Measurements from ENCODE around the gene CD96. TPM values are rescaled to one million over a fixed set of nuclear protein-coding genes. Genes with fewer than 3 reads are reported as not detected.
"Not testable (repeated sequence)": the region's sequence is repeated elsewhere in the genome, so short reads cannot be mapped to it uniquely, and the experiment has no call there.

CD96 gene
- total RNA-seq, 1 donor from 2014 or later: not detected

DNA sequence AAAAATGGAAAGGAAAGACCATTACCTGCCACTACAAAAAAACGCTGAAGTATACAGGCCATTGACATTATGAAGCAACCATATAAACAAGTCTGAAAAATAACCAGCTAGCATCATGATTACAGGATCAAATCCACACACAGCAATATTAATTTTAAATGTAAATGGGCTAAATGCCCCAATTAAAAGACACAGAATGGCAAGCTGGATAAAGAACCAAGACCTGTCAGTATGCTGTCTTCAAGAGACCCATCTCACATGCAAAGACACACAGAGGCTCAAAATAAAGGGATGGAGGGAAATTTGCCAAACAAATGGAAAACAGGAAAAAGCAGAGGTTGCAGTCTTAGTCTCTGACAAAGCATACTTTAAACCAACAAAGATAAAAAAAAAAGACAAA, 87.0 kb downstream of the CD96 start:
- not testable (repeated sequence) for DNase-seq

DNA sequence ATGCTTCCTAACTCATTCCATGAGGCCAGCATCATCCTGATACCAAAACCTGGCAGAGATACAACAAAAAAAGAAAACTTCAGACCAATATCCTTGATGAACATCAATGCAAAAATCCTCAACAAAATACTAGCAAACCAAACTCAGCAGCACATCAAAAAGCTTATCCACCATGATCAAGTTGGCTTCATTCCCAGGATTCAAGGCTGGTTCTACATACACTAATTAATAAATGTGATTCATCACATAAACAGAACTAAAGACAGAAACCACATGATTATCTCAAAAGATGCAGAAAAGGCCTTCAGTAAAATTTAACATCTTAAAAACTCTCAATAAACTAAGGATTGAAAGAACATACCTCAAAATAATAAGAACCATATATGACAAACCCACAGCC, 88.6 kb downstream of the CD96 start:
- not testable (repeated sequence) for DNase-seq

DNA sequence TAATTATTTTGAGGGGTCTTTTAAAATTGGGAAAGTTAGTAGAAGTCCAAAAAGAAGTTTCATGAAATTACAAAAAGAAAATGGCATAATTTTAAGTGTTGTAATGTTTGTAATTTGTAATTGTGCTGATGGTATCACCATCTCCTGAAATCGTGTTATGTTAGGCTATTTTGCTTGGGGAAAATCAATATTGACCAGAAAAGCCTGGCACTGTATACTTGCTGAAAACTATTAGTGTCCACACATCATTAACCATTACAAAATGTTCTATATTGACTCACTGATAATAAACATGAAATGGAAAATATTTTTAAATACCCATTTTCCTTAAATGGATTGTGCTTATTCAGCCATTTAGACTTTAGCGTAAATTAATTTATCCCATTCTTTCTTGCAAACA, 93.4 kb downstream of the CD96 start:
- no peak for DNase-seq

DNA sequence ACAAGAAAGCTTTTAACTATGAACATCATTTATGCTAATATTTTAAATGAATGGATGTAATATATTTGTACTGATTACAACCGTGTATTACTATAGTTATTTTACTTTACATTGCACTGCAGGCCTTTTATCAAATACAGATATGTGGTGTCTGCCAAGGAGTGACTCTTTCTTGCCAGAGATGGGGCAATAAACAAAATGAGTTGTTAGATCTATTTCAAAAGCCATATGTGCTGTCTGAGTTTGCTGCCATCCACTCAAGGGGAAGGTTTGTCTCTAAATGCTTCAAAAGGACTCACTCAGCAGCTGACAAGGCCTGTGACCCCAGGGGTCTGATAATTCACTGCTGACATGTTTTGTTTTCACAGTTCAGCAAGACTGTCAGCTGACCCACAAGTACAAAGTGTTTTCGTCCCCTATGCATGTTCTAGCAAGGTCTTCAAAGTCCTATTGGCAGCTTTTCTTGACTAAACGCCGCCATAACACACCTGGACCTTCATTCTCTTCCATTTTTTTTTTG, 94.4 kb downstream of the CD96 start:
- DNase-seq: no peak

DNA sequence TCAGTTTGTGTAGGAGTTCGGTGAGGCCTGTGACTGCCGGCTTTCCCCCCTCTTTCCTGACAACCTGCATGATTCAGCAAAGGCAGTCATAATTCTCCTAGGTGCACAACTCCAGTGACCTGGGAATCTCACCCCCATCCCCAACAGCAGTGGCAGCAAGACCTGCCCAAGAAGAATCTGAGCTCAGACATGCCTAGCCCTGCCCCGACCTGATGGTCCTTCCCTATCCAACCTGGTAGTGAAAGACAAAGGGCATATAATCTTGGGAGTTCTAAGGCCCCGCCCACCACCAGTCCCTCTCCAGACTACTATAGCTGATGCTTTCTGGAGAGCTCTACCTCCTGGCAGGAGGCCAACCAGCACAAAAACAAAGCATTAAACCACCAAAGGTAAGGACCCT, 97.3 kb downstream of the CD96 start:
- DNase-seq: no peak

DNA sequence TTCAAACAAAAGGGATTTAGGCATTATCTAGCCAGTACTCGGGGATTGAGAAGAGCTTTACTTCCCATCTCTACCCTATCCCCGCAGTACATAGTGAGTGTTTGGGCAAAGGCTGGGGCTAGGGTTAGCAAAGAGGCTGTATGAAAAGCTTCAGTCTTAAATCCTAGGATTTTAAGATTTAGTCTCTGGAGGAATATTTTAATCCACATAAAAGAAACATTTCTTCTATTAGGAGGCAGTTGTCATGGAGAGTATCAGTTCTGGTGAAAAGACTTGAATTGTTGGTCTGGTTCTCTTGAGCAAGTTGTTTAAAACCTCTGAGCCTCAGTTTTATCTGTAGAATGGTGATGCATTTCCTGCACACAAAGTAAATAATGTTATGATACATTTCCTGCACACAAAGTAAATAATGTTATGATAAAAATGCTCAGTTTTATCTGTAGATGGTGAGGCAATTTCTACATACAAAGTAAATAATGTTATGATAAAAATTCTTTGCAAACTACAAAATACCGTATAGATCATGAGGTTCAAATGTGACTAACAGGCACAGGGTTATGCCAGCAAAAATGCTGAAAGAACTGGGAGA, 107.1 kb downstream of the CD96 start:
- DNase-seq: no peak

DNA sequence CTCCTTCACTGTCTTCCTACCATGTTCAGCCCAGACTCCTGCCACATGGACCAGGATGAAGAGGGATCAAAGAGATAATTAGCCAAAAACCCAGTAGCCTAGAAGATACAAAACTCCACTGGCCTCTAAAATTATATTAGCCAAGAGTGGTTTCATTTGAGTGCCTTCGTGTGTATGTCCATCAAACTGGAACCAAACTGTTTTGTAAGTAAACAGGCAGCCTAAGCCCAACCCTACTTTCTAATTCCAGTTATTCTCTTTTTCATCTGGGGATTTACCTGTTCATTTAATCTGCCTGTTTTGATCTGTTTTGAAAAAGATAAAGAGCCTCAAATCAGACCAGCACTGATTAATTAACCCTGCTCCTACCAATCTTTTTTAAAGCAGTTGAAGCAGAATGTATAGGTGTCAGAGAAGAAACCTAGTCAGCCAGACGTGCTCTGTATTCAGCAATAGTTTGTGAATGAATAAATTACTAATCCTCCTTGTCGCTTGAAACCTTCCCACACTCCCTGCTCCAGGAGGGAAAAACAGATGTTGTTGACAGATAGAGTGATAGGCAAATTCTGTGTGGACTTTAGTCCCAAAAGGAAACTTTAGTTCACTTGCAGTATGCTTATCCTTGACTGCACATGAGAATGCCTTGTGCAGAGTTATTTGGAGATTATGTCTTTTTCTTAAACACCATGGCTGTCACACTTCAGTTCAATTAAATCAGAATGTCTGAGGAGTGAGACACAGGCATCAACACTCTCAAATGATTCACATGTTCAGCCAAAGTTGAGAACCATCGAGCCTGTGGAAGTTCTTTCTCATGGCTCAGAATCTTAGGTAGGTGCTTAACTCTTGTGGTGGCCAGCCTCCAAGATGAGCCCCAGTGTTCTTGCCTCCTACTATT, 108.6 kb downstream of the CD96 start:
- DNase-seq: no peak

DNA sequence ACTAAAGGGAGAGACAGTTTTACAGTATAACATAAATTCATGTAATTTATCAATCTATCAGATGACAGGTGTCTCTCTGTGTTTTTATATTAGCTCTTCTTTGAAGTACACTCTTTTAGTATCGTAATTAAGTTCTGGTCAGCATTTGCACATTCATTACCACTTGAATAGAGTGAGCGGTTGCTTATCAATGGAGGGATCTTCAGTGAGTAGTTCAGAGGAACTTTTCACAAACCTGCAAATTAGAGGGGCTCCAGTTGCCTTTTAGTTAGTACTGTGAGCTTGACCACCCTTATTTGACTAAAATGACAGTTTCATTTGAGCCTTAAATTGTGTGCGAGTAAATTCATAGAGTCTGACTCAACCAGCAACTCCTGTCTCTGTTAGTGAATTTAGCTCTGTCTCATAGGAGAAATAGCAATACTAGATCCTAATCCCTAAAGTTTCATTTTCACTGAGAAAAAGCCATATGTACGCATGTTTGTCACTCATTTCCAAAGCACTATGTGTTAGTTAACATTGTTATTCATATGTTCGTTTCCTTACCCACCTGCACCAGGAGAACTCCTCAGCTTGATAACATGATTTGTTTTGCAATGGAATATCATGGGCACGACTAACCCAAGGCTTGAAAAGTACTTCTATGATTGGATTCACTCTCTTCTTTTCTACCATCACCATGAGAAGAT, 110.6 kb downstream of the CD96 start:
- DNase-seq: no peak

DNA sequence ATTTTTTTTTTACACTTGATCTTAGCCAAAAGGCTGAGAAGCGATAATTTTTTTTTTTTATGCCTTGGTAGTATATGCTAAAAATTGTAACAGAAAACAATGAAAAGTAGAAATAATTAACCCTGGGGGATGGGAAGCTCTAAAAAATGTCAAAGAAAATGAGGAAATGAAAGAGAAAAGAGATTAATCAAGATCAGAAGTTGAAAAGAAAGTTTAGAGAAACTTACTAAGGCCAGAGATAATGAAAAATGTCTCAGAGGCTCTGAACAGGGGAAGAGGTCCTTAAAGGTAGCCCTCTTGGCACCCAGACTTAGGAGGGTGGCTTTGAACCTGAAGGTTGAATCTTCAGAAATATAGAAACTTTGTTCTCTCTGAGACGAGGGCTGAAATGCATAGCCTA, 111.8 kb downstream of the CD96 start:
- no peak for DNase-seq

DNA sequence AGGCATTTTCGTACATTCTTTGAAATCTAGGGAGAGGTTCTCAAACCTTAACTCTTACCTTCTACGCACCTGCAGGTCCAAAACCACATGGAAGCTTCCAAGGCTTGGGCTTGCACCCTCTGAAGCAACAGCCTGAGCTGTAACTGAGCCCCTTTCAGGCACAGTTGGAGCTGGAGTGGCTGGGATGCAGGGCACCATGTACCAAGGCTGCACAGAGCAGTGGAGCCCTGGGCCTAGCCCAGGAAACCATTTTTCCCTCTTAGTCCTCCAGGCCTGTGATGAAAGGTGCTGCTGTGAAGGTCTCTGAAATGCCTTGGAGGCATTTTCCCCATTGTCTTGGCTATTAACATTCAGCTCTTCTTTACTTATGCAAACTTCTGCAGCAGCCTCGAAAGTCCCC, 120.0 kb downstream of the CD96 start:
- DNase-seq: no peak

DNA sequence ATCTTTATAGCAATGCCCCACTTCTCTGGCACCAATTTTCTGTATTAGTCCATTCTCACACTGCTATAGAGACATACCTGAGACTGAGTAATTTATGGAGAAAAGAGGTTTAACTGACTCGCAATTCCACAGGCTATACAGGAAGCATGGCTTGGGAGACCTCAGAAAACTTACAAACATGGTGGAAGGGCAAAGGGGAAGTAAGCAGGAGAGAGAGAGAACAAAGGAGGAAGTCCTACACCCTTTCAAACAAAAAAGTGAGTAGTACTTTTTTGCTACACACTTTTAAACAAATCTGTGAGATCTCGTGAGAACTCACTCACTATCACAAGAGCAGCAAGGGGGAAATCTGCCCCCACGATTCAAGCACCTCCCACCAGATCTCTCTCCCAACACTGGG, 120.9 kb downstream of the CD96 start:
- no peak for DNase-seq

DNA sequence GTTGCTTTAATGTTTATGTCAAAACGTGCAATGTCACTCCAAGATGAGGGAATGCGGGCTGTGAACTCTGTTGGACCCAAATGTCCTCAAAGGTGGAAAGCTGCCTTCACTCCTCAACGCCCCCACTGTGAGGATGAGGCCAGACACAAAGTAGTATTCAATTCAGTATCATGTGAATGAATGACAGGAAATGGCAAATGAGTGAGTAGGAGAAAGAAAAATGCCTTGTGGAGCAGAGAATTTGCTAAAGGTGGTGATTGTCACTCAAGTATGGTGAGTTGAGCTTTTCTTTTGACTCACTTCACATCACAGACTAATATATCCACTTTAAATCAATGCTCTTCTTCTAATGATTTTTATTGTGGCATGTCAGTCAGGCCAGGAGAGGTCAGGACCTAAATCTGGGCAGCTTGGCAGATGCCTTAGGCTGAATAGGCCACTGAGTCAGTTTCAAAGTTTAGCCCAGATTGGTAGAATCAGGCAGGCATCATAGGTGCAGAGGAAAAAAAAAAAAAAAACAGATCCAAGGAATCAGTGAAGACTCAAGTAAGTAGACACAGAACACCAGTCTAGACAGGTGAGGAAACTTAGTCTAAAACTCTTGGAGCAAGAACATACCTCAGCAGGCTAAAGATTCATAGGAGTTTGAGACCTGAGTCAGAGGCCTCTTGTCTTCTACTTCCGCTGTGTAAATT, 124.2 kb downstream of the CD96 start:
- DNase-seq: no peak

DNA sequence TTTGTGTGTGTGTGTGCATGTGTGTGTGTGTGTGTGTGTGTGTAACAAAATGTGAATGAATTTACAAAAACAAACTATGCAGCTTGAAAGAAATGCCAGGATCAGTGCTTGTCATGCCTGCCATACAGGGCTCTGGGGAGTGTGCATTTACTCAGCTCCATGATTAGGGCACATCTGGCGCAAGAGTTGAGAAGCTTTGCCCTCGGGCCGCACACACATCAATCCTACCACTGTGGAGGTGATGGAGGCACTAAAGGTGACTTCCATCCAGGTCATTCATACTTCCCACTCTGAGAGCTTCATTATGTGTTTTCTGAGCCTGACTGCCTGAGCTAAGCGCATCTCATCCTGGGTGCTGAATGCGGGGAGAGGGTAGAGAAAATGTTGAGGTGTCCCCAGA, 125.2 kb downstream of the CD96 start:
- no peak for DNase-seq

DNA sequence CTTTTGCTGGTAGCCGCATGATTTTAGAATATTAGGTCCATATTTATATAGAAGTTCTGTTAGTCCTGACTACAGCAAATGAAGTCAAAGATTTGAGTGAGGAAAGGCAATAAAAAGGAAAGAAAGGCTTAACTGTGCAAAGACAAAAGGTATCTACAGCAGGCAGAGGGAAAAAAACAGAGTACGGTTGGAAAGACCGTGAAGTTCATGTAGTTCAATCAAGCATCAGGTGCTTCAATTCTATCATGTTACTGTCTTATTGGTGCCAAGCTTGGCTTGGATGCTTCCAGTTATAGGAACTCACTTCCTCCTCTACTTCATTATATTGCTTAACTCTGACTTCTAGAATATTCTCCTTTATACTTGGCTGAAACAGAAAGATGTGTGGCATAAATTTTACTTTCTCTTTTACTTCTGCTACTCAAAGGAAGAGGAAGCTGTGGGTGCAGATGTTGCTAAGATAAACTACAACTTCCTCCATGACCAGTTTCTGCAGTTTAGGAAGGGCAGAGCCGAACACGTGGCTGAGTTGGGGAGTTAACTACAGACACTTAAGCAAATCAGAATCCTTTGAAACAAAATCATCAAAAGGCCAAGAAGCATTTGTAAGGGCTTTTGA, 125.7 kb downstream of the CD96 start:
- DNase-seq: no peak

DNA sequence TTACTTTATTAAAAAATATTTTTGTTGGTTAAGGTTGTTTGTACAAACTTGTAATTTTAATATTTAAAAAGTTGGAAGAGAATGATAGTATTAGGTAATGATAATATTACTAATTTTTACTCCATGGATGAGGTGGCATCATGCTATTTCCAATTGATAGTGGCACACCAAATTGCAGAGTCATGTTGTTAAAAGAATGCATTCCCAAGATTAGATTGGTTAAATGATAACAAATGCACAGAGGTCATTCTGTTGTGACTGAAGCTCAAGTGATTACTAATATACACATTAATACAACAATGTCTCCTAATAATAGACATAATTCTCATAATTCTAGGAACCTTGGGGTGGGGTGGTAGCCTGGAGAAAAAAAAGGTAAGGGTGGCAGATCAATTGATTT, 126.3 kb downstream of the CD96 start:
- DNase-seq: no peak

DNA sequence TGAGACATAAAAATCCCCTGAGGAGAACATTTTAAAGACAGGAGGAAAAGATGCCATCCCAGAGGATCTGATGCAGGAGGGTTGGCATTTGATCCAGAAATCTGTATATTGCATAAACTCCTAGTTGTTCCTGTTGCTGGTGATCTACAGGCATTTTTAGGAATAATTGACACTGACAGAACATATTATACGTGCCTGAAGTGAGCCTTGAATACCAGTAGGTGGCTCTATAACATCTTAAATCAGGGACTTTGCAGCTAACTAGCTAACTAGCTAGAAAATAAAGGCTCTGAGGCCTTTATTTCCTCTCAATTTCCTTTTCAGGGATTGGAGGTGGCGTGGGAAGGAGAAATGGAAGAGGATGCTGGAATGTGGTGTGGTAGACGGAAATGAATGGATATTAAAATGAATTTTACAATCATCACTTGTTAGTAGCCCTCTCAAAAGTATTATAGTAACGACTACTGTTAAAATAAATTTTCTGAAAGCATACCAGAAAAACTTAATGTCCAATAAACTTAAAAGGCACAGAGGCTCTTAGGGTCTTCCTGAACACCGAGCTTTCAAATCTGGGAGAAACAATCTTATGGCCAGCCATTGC, 127.0 kb downstream of the CD96 start:
- DNase-seq: no peak

DNA sequence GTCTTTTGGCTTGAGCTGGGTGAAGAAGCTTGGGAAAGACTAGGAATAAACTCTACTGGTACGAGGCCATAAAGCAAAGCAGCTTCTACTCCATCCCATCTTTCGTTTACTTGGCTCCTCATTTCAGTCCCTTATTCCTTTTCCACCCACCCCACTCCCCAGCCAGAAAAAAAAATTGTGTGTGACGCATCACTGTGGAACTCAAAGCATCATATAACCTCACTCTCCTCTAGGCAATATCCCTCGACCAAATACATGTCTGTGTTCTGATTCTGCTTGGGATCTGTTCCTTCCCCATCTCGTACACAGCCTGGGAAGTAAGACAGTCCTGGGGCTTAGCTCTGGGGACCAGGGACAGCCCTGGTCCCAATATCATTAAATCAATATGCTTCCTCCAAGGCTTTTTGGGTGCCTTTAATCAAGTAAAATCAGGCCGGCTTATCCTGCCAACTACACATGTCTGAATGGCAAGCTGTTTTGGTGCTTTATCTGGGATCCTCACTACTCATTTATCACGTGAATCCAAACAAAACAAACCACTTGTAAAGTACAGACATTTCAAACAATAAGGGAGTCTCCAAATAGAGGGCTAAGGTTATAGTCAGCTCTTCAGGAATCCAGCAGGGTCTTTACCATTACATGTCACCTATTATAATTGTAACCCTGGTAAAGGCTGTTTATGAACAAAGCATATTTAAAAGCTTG, 128.1 kb downstream of the CD96 start:
- no peak for DNase-seq

DNA sequence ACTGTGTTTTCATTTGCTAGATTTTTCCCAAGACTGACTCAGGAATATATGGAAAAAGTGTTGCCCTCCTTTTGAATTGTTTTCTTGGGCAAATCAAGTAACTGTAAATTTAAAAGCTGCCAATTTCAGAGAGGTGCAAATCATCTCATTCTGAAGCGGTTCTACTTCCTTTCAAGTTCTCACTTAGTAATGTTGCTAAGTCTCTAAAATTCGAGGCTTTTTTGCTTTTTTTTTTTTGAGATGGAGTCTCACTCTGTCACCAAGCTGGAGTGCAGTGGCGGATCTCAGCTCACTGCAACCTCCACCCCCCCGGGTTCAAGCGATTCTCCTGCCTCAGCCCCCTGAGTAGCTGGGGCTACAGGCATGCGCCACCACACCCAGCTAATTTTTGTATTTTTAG, 130.5 kb downstream of the CD96 start:
- not testable (repeated sequence) for DNase-seq

DNA sequence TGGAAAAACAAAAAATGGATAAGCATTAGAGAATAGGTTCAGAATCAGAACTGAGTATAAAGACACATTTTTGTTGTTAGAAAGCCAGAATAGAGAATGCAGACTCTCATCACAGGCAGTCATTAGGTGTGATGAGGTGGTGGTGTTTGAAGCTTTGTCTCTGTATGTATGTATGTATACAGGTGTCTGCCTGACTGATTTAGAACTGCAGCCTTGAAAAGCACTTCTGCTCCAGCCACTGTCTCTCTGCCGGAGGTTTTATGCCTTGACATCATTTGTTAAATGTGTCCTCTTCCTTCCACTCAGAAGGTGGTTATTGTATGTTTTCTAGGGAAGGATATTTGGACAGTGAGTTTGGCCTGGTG, 133.8 kb downstream of the CD96 start:
- DNase-seq: no peak

DNA sequence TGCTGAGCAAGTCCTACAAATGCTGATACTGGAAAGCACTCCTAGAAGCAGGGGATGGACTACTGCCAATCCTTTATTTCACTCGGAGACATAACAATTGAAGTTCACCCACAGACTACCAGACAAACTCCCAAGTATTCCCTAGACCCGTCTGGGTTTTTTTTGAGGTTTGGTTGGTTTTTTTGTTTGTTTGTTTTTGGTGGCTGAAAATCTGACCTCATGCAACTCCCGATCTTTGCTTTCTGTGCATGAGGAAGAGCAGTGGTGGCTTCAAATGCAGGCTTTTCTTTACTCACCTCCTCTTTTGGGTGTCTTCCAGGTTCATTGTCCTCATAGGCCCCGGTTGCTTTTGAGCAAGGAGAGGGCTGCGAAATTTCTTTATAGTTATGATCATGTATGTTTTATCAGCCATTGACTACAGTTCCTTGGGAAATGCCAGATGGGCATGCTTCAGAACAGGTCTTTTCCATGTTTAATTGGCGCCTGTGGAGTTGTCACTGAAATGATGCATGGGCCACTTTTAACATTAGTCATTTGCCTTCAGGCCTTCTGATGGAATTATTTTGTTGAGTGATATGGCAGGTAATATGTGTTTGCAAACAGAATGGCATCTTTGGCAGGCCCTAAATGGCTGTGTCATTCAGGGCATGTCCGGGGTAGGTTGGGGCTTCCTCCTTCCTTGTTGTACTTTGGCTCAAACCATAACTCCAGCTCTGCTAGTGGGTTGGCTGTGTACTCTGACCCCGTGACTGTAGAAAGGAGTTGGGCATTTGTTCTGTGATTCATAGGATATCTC, 134.4 kb downstream of the CD96 start:
- no peak for DNase-seq

All from occipital lobe (tissue), 2 donors.